Activated T-cell treated with anti-CD3 and anti-CD28 coated beads, Interleukin-2, amount 50 U/mL, for 24 hours (primary cell): ENCODE results near the gene TNFSF13B.
A peak's percentile ranks its signal among the peaks of the same experiment; 100 is the strongest.

Experiments
- DNase-seq: peaks from one replicate; pipeline ENCODE4 v3.0.0-alpha.2; 2020
- H3K27ac Mint-ChIP-seq: 2 replicates; pipeline ENCODE4 v1.8.0; 2020; ENCODE audit warnings: mild to moderate bottlenecking, mixed read lengths
- H3K27me3 Mint-ChIP-seq: 2 replicates; pipeline ENCODE4 v1.8.0; 2020; ENCODE audit warnings: mixed read lengths
- H3K36me3 Mint-ChIP-seq: 2 replicates; pipeline ENCODE4 v1.8.0; 2020; ENCODE audit warnings: low read depth, mixed read lengths
- H3K4me1 Mint-ChIP-seq: 2 replicates; pipeline ENCODE4 v1.8.0; 2020; ENCODE audit warnings: low read depth, mixed read lengths
- H3K4me3 Mint-ChIP-seq: 2 replicates; pipeline ENCODE4 v1.8.0; 2020; ENCODE audit warnings: mild to moderate bottlenecking, moderate library complexity, mixed read lengths
- H3K9me3 Mint-ChIP-seq: 2 replicates; pipeline ENCODE4 v1.8.0; 2020; ENCODE audit warnings: mixed read lengths

Gene TNFSF13B

GRCh38 chr13:108268466-108269112 is 929 bp upstream of the TNFSF13B start:
- Mint-ChIP-seq H3K27ac (peak overlapping the region; percentile 55), H3K36me3 (peaks cover 3% of the 10 kb centered on the region), H3K9me3 (no peaks in the 10 kb centered on the region), H3K4me1 (peaks cover 46% of the 10 kb centered on the region), H3K4me3 (no peak overlapping the region), H3K27me3 (no peaks in the 10 kb centered on the region)
- DNase-seq = no peak

- Mint-ChIP-seq H3K4me1 (peaks cover 46% of the 10 kb centered on the region), H3K27ac (peak overlapping the region; percentile 92)
- DNase-seq = no peak
Measured at GRCh38 chr13:108270442-108270841, 924 bp downstream of the TNFSF13B start.

GRCh38 chr13:108272333-108272732 is 2.8 kb downstream of the TNFSF13B start:
- Mint-ChIP-seq H3K4me1 (peaks cover 30% of the 10 kb centered on the region), H3K27me3 (no peaks in the 10 kb centered on the region), H3K36me3 (no peaks in the 10 kb centered on the region), H3K27ac (no peak overlapping the region), H3K4me3 (no peak overlapping the region), H3K9me3 (no peaks in the 10 kb centered on the region)
- no peak for DNase-seq

More at GRCh38 chr13:108270442-108270841, 924 bp downstream of the TNFSF13B start:
- H3K4me3 Mint-ChIP-seq = peak overlapping the region; percentile 77
- H3K9me3 Mint-ChIP-seq = no peaks in the 10 kb centered on the region
- H3K36me3 Mint-ChIP-seq = peaks cover 3% of the 10 kb centered on the region
- no peaks in the 10 kb centered on the region for H3K27me3 Mint-ChIP-seq

- no peak overlapping the region for H3K27ac Mint-ChIP-seq
- H3K4me1 Mint-ChIP-seq = peaks cover 26% of the 10 kb centered on the region
- no peaks in the 10 kb centered on the region for H3K36me3 Mint-ChIP-seq
- no peak for DNase-seq
- H3K9me3 Mint-ChIP-seq = no peaks in the 10 kb centered on the region
- H3K4me3 Mint-ChIP-seq = no peak overlapping the region
- H3K27me3 Mint-ChIP-seq = no peaks in the 10 kb centered on the region
Measured at GRCh38 chr13:108273429-108274118, 4.1 kb downstream of the TNFSF13B start.

GRCh38 chr13:108274718-108275117 is 5.2 kb downstream of the TNFSF13B start:
- Mint-ChIP-seq H3K4me1 (peaks cover 16% of the 10 kb centered on the region), H3K27me3 (no peaks in the 10 kb centered on the region), H3K36me3 (no peaks in the 10 kb centered on the region), H3K4me3 (no peak overlapping the region), H3K9me3 (no peaks in the 10 kb centered on the region), H3K27ac (no peak overlapping the region)
- no peak for DNase-seq

- no peak for DNase-seq
- H3K4me3 Mint-ChIP-seq = no peak overlapping the region
- H3K9me3 Mint-ChIP-seq = no peaks in the 10 kb centered on the region
- peaks cover 4% of the 10 kb centered on the region for H3K4me1 Mint-ChIP-seq
- H3K27me3 Mint-ChIP-seq = no peaks in the 10 kb centered on the region
- no peak overlapping the region for H3K27ac Mint-ChIP-seq
- no peaks in the 10 kb centered on the region for H3K36me3 Mint-ChIP-seq
Measured at GRCh38 chr13:108276060-108276459, 6.5 kb downstream of the TNFSF13B start.

- Mint-ChIP-seq H3K36me3 (no peaks in the 10 kb centered on the region), H3K9me3 (no peaks in the 10 kb centered on the region), H3K4me3 (no peak overlapping the region), H3K27me3 (no peaks in the 10 kb centered on the region), H3K4me1 (no peaks in the 10 kb centered on the region), H3K27ac (no peak overlapping the region)
- DNase-seq = no peak
Measured at GRCh38 chr13:108278466-108278865, 8.9 kb downstream of the TNFSF13B start.

GRCh38 chr13:108281901-108282300 is 12.4 kb downstream of the TNFSF13B start:
- DNase-seq = no peak
- Mint-ChIP-seq H3K4me1 (no peaks in the 10 kb centered on the region), H3K27me3 (no peaks in the 10 kb centered on the region), H3K4me3 (no peak overlapping the region), H3K36me3 (no peaks in the 10 kb centered on the region), H3K9me3 (no peaks in the 10 kb centered on the region), H3K27ac (no peak overlapping the region)

- DNase-seq = no peak
- H3K4me3 Mint-ChIP-seq = no peak overlapping the region
- no peaks in the 10 kb centered on the region for H3K4me1 Mint-ChIP-seq
Measured at GRCh38 chr13:108283110-108283509, 13.6 kb downstream of the TNFSF13B start.

GRCh38 chr13:108288741-108289140 is 19.2 kb downstream of the TNFSF13B start:
- Mint-ChIP-seq H3K36me3 (no peaks in the 10 kb centered on the region), H3K4me3 (no peak overlapping the region), H3K27ac (no peak overlapping the region), H3K4me1 (peaks cover 1% of the 10 kb centered on the region), H3K9me3 (no peaks in the 10 kb centered on the region), H3K27me3 (no peaks in the 10 kb centered on the region)
- DNase-seq = no peak

More at GRCh38 chr13:108283110-108283509, 13.6 kb downstream of the TNFSF13B start:
- Mint-ChIP-seq H3K9me3 (no peaks in the 10 kb centered on the region), H3K27ac (no peak overlapping the region), H3K27me3 (no peaks in the 10 kb centered on the region), H3K36me3 (no peaks in the 10 kb centered on the region)

- H3K4me3 Mint-ChIP-seq = no peak overlapping the region
- DNase-seq = no peak
- H3K27me3 Mint-ChIP-seq = no peaks in the 10 kb centered on the region
- H3K27ac Mint-ChIP-seq = no peak overlapping the region
- H3K4me1 Mint-ChIP-seq = peaks cover 1% of the 10 kb centered on the region
- H3K9me3 Mint-ChIP-seq = no peaks in the 10 kb centered on the region
- no peaks in the 10 kb centered on the region for H3K36me3 Mint-ChIP-seq
Measured at GRCh38 chr13:108289819-108290218, 20.3 kb downstream of the TNFSF13B start.

GRCh38 chr13:108297114-108297513 is 27.6 kb downstream of the TNFSF13B start:
- no peak overlapping the region for H3K4me3 Mint-ChIP-seq

GRCh38 chr13:108302279-108302678 is 32.8 kb downstream of the TNFSF13B start:
- Mint-ChIP-seq H3K27ac (no peak overlapping the region), H3K9me3 (no peaks in the 10 kb centered on the region), H3K4me1 (peaks cover 11% of the 10 kb centered on the region), H3K4me3 (no peak overlapping the region), H3K27me3 (no peaks in the 10 kb centered on the region), H3K36me3 (peaks cover 10% of the 10 kb centered on the region)
- no peak for DNase-seq

More at GRCh38 chr13:108297114-108297513, 27.6 kb downstream of the TNFSF13B start:
- Mint-ChIP-seq H3K9me3 (no peaks in the 10 kb centered on the region), H3K27me3 (no peaks in the 10 kb centered on the region), H3K36me3 (peaks cover 4% of the 10 kb centered on the region), H3K4me1 (no peaks in the 10 kb centered on the region), H3K27ac (no peak overlapping the region)
- DNase-seq = no peak

- Mint-ChIP-seq H3K27ac (no peak overlapping the region), H3K4me1 (peaks cover 13% of the 10 kb centered on the region), H3K36me3 (peaks cover 13% of the 10 kb centered on the region), H3K4me3 (no peak overlapping the region), H3K27me3 (no peaks in the 10 kb centered on the region), H3K9me3 (peaks cover 5% of the 10 kb centered on the region)
- no peak for DNase-seq
Measured at GRCh38 chr13:108304170-108305016, 34.9 kb downstream of the TNFSF13B start.
